Sigmoid colon (tissue), 4 donors: ENCODE measurements around the gene PACS1.

Experiments
- POLR2A ChIP-seq, 2 donors: fragments of 450-650 bp; IDR thresholded peaks; one replicate each; pipeline ENCODE4 v1.6.1; 2016; ENCODE audit warnings: antibody characterized with exemption in 2 of 2, mild to moderate bottlenecking in 2 of 2, moderate library complexity in 2 of 2
- POLR2AphosphoS5 ChIP-seq, 4 donors: sonication (generic); formaldehyde crosslinking; IDR thresholded peaks; one replicate each; pipeline ENCODE4 v1.6.1; 2017; ENCODE audit warnings: antibody characterized with exemption in 4 of 4
- TF ChIP-seq, protein P1 (sequence below), 4 experiments: fragments of 450-650 bp in 3 of 4; fragments of 200-600 bp in 1 of 4; IDR thresholded peaks; one replicate each; pipeline ENCODE4 v1.5.1; 2016 to 2019; ENCODE audit warnings: antibody characterized with exemption in 4 of 4, mild to moderate bottlenecking in 3 of 4, moderate library complexity in 2 of 4

DNA sequence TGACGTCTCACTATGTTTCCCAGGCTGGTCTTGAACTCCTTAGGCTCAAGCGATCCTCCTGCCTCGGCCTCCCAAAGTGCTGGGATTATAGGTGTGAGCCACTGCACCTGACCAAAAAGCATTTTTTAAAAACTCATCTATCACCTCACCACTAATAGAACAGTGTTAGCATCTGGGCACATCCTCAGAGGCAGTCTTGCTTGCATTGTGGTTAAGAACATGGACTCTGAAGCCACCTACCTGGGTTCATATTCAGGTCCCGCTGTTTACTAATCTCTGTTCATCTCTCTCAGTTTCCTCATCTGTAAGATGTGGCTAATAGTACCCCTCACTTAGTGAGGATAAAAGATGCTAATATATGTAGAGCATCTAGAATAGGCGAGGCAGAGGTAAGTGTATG, 90.6 kb downstream of the PACS1 start:
- TF ChIP-seq POLR2A (IDR thresholded peaks at IDR 0.05): no peak
- TF ChIP-seq, protein P1, sequence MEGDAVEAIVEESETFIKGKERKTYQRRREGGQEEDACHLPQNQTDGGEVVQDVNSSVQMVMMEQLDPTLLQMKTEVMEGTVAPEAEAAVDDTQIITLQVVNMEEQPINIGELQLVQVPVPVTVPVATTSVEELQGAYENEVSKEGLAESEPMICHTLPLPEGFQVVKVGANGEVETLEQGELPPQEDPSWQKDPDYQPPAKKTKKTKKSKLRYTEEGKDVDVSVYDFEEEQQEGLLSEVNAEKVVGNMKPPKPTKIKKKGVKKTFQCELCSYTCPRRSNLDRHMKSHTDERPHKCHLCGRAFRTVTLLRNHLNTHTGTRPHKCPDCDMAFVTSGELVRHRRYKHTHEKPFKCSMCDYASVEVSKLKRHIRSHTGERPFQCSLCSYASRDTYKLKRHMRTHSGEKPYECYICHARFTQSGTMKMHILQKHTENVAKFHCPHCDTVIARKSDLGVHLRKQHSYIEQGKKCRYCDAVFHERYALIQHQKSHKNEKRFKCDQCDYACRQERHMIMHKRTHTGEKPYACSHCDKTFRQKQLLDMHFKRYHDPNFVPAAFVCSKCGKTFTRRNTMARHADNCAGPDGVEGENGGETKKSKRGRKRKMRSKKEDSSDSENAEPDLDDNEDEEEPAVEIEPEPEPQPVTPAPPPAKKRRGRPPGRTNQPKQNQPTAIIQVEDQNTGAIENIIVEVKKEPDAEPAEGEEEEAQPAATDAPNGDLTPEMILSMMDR (IDR thresholded peaks at IDR 0.05): no peak
- TF ChIP-seq POLR2AphosphoS5 (IDR thresholded peaks at IDR 0.05): no peak
